H1 (cell line): ENCODE results near the gene BLCAP. TPM values are rescaled to one million over a fixed set of nuclear protein-coding genes. Genes with fewer than 3 reads are reported as not detected.
A peak's percentile ranks its signal among the peaks of the same experiment; 100 is the strongest.

Experiments used
- ASH2L ChIP-seq: fragments of 200-600, 300-600 bp; sonication (generic); IDR thresholded peaks from one replicate; pipeline ENCODE4 v1.7.1; 2017; ENCODE audit warnings: low read length
- GABPA ChIP-seq: IDR thresholded peaks from 2 replicates; pipeline ENCODE4 v1.6.1; 2011; ENCODE audit warnings: mild to moderate bottlenecking, low read length, moderate library complexity, borderline replicate concordance; ENCODE audit not compliant: insufficient read depth
- MAFK ChIP-seq: IDR thresholded peaks from 2 replicates; pipeline ENCODE4 v1.6.1; 2012; ENCODE audit warnings: low read depth, mild to moderate bottlenecking, improper control_type of control experiment, low read length
- PHF8 ChIP-seq: fragments of 200-600 bp; sonication (generic); conservative IDR thresholded peaks from 2 replicates; pipeline ENCODE4 v1.7.1; 2012; ENCODE audit warnings: low read depth, mild to moderate bottlenecking, inconsistent platforms, low read length, moderate library complexity
- POLR2A ChIP-seq, 2 experiments: IDR thresholded peaks; 1 replicate in 1 of 2; 2 replicates in 1 of 2; pipeline ENCODE4 v1.6.1; 2011; ENCODE audit warnings: low read depth in 2 of 2, low read length in 2 of 2, mild to moderate bottlenecking in 2 of 2; ENCODE audit errors: control extremely low read depth in 1 of 2
- RAD21 ChIP-seq, 2 experiments: IDR thresholded peaks in 1 of 2; conservative IDR thresholded peaks in 1 of 2; 2 replicates each; pipeline ENCODE4 v1.6.1; 2011; ENCODE audit warnings: low read depth in 2 of 2, low read length in 2 of 2, improper control_type of control experiment in 1 of 2, inconsistent platforms in 1 of 2, mild to moderate bottlenecking in 1 of 2, moderate library complexity in 1 of 2
- RXRA ChIP-seq: IDR thresholded peaks from 2 replicates; pipeline ENCODE4 v1.6.1; 2011; ENCODE audit warnings: low read depth, mild to moderate bottlenecking, low read length, moderate library complexity; ENCODE audit not compliant: insufficient read depth
- SIN3A ChIP-seq, 2 experiments: IDR thresholded peaks in 1 of 2; conservative IDR thresholded peaks in 1 of 2; 2 replicates each; pipeline ENCODE4 v1.6.1; 2011 to 2012; ENCODE audit warnings: low read length in 2 of 2, improper control_type of control experiment in 1 of 2, low read depth in 1 of 2, mild to moderate bottlenecking in 1 of 2
- SP2 ChIP-seq: IDR thresholded peaks from 2 replicates; pipeline ENCODE4 v1.6.1; 2012; ENCODE audit warnings: mild to moderate bottlenecking, low read length, inconsistent platforms
- TAF7 ChIP-seq: optimal IDR thresholded peaks from 2 replicates; pipeline ENCODE3; 2011; ENCODE audit warnings: low read depth, mild to moderate bottlenecking, inconsistent platforms, low read length, moderate library complexity, borderline replicate concordance
- polyA plus RNA-seq, 7 experiments: library from polyadenylated mRNA; depleted of rRNA in 3 of 7; stranded (reverse) in 5 of 7; unstranded in 2 of 7; fragments of >200 nt in 5 of 7; fragments of 200-250 nt in 2 of 7; gene quantifications; 1 replicate in 5 of 7; 2 replicates in 1 of 7; 4 replicates in 1 of 7; pipeline versions ENCODE4 v1.2.1 to v1.2.3, GENCODE V29; 2011 to 2013; ENCODE audit warnings: missing spikeins in 2 of 7, mixed read lengths in 2 of 7
- total RNA-seq: library from RNA; stranded (reverse); fragmentation: NEBNext Ultra II Directional; extraction: Animal tissue kit (Norgen Biotek cat#: 25700); gene quantifications from 2 replicates; pipeline ENCODE4 v1.2.1, GENCODE V29; 2021
- TF ChIP-seq, protein P1 (sequence below), 3 experiments: IDR thresholded peaks; 1 replicate in 2 of 3; 2 replicates in 1 of 3; pipeline versions ENCODE4 v1.5.1 to v1.6.1; 2011; ENCODE audit warnings: low read length in 3 of 3, mild to moderate bottlenecking in 3 of 3, inconsistent platforms in 2 of 3, low read depth in 1 of 3, moderate library complexity in 1 of 3; ENCODE audit not compliant: insufficient read depth in 1 of 3; ENCODE audit errors: control extremely low read depth in 1 of 3

The BLCAP gene
- total and polyA plus RNA-seq, 2 of the 8 experiments (the other 6 are each of a cell fraction or from before 2014, with no cell fraction given): 60.3 to 72.2 TPM

DNA sequence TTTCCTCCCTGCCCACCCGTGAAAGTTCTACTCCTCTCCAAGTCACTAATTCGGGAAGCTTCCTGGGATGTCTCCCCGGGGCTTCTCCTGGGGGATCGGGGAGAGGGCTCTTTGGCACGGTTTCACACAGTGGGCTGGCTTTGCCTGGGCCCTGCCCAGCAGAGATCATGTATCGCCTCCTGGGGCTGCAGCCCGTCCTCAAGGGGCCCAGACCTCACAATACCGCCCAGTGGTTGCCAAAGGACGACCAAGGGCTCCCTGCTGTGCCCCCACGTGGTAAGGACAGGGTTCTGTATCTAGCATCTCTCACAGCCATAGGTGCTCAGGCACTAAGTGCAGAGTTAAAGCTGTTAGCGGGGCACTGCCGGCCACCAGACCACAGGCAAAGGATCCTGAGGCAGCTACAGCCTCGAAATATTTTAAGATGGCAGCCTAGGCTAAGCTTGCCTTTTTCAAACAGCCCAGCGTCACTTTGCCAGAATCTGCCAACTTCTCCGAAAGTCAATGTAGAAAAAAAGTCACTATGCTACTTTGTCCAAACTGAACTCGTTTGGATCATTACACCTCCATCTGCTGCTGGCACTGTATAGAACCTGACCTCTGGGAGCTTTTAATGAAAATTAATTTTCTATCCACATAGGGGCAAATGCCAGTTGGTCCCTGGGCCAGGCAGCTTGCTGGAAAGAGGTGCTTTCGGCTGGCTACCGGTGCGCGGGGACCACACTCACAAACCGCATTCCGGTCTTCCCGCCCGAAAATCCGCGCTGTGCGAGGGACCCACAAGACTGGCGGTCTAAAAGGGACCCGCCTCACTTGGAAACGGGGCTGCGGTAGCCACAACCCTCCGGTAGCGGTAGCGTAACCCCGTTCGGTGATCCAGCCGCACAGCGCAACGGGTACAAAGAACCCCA, 7.9 kb downstream of the BLCAP start (continued):
- TF ChIP-seq RAD21 (IDR thresholded peaks at IDR 0.05 in 1 of 2, conservative IDR thresholded peaks at IDR 0.05 in 1 of 2; ENCODE audit: low read depth in 2 of 2, low read length in 2 of 2) (peak in 1 of 2 experiments; percentile 8; a peak in 1 of 4 replicates), PHF8 (no peak), ASH2L (no peak), POLR2A (IDR thresholded peaks at IDR 0.05; ENCODE audit: control extremely low read depth in 1 of 2, low read depth in 2 of 2, low read length in 2 of 2) (no peak), SP2 (no peak), GABPA (no peak), RXRA (no peak), MAFK (no peak), TAF7 (no peak), SIN3A (conservative IDR thresholded peaks at IDR 0.05 in 1 of 2, IDR thresholded peaks at IDR 0.05 in 1 of 2; ENCODE audit: low read depth in 1 of 2, low read length in 2 of 2) (no peak)
- TF ChIP-seq, protein P1, sequence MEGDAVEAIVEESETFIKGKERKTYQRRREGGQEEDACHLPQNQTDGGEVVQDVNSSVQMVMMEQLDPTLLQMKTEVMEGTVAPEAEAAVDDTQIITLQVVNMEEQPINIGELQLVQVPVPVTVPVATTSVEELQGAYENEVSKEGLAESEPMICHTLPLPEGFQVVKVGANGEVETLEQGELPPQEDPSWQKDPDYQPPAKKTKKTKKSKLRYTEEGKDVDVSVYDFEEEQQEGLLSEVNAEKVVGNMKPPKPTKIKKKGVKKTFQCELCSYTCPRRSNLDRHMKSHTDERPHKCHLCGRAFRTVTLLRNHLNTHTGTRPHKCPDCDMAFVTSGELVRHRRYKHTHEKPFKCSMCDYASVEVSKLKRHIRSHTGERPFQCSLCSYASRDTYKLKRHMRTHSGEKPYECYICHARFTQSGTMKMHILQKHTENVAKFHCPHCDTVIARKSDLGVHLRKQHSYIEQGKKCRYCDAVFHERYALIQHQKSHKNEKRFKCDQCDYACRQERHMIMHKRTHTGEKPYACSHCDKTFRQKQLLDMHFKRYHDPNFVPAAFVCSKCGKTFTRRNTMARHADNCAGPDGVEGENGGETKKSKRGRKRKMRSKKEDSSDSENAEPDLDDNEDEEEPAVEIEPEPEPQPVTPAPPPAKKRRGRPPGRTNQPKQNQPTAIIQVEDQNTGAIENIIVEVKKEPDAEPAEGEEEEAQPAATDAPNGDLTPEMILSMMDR (IDR thresholded peaks at IDR 0.05; ENCODE audit: control extremely low read depth in 1 of 3, insufficient read depth in 1 of 3, low read depth in 1 of 3, low read length in 3 of 3): no peak
